ENCODE results near the gene IGDCC3. TPM values are rescaled to one million over a fixed set of nuclear protein-coding genes. Genes with fewer than 3 reads are reported as not detected.

The IGDCC3 gene
- polyA plus RNA-seq, 1 donor = 3.7 TPM

DNA sequence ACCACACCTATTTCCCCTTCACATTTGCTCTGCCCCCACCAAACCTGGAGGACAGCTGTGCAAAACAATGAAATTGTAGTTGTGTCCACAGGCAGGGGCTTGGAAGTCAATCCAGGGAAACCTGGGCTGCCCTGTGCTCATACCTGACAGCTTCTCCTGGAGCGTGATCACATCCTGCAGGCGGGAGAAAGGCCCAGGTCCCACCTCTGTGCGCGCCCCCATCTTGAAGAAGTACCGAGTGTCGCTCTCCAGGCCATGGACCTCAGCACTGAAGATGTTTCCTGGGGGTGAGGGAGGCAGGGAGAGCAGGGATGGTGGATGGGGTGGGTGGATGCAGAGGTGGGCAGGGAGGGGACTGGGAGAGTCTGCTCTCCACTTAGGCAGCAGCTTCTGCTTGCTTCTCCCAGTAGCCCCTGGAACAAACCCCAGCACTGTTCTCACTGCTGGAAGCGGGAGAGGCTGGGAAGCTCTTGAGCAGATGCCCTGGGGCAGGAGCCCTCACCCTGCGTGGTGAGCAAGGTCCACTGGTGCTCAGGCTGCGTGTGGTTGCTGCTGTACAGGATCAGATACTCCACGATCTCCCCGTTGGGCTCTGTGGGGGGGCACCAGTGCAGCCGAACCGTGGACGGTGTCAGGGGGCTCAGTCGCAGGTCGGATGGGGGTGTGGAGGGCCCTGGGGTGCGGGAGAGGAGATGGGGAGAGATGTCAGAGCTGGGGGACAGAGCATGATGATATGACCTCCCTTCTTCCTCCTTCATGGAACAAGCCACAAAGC, 10.7 kb upstream of the IGDCC3 start:
- no peak for DNase-seq (ENCODE audit: low read depth)

DNA sequence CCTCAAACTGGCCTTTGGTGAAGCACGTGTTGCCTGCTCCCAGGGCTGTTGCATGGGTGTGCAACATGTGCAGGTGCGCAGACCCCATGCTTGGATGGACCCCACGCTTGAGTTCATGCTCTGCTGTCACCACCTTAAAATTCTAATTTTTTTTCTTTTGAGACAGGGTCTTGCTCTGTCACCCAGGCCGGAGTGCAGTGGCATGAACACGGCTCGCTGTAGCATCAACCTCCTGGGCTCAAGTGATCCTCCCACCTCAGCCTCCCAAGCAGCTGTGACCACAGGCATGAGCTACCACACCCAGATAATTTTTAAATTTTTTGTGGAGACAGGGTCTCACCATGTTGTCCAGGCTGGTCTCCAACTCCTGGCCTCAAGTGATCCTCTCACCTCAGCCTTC, 9.1 kb upstream of the IGDCC3 start:
- no peak for DNase-seq (ENCODE audit: low read depth)

DNA sequence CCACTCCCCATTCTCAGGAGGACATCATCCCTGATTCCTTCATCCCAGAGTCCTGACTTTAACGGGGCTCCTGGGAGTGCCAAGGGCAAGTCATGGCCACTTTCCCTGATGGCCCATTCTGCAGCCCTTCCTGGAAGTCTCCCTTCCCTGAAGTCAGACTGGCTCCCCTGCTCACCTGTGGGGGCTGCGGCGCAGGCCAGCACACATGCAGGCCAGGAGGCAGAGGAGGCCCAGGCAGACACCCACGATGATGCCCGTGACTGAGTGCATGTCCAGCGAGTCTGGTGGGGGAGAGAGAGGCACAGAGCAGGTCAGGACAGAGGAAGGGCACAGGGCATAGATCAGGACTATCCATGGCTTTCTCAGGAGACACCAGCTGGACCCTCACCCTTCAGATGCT, 8.6 kb upstream of the IGDCC3 start:
- DNase-seq (ENCODE audit: low read depth) = no peak

DNA sequence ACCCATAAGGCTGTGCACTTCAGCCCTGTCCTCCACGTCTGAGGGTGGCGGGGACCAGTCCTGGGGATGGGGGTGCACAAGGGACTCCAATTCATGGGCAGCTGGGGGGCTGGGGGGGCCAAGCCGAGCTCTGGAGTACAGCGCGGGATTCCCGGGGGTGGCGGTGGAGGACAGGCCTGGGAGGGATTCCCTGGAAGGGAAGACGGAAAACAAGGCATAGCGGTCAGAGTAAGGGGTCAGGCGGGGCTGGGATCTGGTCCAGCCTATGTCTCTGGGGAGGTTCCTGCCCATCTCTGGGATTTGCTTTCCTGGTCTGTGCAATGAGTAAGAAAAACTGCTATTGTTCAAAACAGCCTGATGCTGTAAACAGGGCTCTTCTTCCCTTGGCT, 8.1 kb upstream of the IGDCC3 start:
- DNase-seq (ENCODE audit: low read depth) = no peak

DNA sequence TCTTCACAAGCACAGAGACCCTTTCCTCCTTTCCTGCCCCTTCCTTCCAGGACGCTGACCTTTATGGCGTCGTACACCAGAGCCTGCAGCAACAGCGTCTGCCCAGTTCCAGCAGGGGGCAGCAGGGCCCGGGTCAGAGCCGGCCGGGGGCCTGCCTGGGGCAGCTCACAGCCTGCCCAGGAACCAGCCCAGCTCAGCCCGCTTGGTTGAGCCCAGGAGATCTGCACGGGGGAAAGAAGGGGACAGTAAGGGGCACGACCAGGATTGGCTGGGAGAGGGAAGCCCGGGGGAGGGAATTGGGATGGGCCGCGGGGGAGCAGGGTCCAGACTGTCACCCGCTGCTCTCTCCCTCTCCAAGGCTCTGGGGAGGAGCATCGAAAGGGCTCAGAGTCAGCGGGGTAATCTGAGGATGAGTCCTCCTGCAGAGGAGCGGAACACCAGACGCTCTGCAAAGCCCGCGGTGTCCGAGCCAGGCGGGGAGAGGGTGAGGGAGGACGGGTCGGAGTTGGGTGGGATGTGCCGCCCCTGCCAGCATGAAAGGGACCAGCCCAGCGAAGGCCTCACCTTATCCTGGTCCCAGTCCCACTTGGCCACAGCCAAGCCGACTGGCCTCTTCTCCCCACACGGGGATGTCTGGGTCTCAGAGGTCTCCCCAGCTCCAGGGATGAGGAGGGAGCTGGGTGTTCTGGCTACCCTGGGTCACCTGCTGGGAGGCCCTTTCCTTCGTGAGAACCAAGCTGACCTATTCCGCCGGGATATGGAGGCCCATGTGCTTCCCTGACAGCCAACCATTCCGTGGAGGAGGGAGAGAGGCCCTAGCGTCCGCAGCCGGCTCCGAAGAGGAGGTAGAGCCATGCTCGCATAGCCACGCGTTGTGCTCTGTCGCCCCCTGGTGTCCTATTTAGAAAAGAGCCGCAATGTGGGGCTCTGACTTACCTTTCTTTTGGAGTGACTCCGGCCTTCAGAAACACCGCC, 7.4 kb upstream of the IGDCC3 start:
- DNase-seq (ENCODE audit: low read depth) = peak; percentile 54

DNA sequence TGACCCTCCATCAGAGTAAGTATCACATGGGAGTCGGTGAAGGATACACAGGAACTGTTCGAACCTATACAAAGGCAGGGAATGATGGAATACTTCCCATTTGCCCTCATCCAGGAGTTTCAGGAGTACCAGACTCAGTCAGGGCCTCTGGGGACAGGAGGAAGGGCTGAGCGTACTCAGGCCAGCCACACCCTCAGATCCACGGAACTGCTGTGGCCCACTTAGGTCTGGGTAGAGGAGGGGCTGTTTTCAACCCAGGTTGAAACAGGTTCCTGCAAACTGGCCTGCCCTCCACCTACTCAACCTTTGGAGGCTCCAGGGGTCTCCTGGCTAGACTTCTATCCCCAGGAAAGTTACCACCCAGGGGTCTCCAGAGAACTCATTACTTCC, 6.7 kb upstream of the IGDCC3 start:
- DNase-seq (ENCODE audit: low read depth) = no peak

DNA sequence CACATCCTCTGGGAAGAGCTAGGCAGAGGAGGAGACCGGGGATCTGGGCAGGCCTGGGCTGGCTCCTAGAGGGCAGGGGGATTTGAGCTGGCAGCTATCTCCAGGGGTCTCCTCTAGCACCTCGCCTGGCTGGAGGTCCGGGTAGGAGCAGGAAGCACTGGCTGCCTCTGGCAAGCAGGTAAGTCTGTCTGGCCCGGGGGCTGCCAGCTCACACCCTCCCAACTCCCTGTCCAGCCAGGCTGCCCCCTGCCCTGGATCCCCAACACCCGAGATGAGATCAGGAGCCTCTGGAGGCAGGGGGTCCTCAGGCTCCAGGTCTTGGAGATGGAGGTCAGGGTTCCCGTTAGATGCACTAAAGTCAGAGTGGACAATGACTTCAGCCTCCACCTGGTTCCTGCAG, 6.2 kb upstream of the IGDCC3 start:
- no peak for DNase-seq (ENCODE audit: low read depth)

DNA sequence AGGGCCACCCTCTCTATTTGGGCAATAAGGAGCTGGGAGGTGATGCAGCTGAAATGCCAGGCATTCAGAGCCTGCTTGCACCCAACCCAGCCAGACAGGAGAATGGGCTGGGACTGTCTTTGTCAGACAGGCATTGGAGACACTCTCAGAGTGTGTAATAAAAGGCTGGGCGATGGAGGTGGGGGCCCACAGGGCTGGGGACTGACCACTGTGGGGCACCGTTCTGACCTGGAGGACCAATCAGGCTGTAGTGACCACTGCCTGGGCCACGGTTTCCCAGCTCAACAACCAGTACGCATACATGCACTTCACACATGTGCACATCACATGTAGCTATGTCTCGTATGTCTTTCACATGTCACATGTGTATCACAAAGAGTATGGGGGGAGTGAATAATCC, 5.7 kb upstream of the IGDCC3 start:
- DNase-seq (ENCODE audit: low read depth) = no peak

DNA sequence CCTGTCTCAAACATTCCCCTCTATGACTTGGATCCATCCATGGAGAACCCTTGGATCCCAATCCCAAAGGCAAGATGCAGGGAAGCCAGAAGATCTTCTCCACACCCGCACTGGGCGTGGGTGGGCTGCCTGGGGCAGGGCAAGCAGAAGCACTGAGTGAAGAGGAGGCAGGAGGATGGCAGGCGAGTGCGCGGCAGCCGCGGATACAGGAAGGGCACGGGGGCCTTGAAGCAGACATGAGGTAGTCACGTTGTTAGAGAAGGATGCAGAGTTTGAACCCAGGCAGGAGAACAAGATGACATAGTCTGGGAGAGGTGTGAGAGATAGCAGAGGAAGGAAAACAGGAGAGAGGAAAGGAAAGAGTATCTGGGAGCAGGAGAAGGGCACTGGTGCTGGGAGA, 5.1 kb upstream of the IGDCC3 start:
- no peak for DNase-seq (ENCODE audit: low read depth)

DNA sequence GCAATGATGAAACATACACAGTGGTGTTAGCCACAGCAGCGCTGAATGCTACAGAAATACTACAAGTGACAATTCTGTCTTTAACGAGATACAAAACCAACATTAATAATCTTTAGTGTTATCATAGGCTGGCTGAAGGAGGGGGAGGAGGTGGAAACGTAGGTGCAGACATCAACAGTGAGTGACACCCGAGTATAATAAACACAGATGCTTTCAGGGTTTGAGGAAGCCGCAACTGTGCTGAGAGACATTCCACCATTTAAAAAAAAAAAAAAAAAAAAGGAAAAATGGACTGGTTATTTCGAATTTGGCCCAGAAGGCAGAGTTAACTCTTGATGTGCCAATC, 4.3 kb upstream of the IGDCC3 start:
- no peak for DNase-seq (ENCODE audit: low read depth)

DNA sequence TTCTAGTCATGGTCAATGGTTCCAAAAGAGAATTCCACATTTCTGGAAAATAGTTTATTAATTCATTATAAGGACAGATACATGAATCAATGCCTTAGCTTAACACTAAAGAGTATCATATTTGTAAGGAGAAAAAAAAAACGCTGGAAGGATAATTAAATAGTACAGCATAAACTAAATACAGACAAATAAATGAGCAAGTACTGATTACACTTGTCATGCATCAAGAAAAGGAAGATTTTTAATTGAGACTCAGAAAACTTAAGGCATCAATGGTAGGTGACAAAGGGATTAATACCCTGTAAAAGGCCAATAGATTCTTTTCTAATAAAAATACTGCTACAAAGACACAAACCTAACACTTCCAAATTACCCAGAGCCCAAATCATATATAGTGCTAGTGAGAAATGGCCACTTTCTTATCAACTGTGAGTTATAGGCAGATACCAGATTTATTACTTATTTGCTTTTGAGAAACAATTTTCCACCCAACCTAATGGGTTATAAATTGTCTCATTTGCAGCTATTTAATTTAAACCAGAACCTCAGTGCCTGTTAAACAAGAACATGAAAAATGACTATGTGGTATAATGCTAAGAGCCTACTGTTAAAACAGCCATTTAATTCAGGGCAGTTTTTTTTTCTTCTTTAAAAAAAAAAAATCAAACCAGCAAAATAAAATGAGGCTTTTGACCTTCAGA, 3.8 kb upstream of the IGDCC3 start:
- DNase-seq (ENCODE audit: low read depth) = no peak

DNA sequence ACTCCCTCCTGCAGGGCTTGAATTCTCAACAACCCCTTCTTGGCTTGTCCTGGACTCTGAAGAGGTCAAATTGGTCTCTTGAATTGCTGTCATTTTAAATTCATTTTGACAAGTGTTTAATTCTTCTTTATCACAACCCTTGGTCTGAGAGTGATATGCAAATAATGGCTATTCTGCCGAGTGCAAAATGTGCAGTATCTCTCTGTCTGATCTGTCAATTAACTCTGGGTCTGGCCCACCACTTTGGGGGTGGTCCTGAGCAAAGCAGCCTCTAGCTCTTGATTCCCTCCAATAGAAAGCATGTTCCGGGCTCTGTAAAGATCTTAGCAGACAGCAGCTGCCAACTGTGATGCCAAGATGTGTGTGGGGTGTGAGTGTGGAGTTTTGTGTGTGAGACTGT, 2.2 kb upstream of the IGDCC3 start:
- DNase-seq (ENCODE audit: low read depth) = no peak

DNA sequence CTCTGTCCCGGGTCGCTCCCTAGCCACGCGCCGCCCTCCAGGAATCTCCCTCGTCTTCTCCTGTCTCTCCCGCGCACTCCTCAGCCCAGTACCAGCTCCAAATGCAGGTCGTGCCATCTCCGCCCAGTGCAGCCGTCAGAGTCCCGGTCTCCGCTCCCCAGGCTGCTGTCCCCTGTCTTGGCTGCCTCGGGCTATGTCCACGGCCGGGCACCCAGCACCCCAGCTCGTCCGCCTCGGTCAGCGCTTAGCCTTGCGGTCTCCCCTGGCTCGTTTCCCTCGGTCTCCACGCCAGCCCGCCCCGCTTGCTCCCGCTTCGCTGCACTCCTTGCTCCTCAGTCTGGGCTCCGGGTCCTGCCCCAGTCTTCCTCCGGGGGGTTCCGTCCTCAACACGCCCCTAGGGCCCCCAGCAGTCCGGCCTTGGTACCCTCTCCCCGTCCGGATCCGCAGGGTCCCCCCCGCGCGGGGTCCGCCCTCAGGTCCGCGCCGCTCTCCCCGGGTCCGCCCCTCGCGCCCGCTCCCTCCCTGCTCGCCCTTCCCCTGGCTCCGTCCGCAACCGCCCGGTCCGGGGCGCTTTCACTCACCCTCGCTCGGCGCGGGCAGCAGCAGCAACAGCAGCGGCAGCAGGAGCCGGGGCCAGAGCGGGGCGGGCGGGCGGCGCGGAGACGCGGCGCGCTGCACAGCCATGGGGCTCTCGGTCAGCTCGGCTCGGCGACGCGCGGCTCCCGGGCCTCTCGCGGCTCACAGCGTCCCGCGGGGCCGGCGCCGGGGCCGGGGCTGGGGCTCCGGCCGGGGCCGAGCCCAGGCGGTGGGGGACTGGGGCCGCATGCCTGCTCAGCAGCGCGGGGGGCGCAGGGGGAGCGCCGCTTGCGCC, 462 bp downstream of the IGDCC3 start:
- no peak for DNase-seq (ENCODE audit: low read depth)

DNA sequence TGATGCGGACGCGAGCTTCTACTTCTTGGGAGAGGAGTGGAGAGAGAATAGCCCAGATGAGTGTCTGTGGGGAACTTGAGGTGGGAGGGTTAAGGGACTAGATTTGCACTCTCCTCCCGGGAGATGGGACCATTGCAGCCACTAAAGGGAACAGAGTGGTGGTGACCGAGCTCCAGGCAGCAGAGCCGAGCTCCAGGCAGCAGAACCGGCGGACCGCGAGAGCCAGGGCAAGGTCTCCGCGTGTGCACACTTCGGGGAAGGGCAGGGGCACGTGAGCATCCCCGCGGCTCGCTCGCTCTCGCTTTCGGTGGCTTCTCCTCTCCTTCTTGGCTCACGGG, 1.1 kb downstream of the IGDCC3 start:
- DNase-seq (ENCODE audit: low read depth) = no peak

DNA sequence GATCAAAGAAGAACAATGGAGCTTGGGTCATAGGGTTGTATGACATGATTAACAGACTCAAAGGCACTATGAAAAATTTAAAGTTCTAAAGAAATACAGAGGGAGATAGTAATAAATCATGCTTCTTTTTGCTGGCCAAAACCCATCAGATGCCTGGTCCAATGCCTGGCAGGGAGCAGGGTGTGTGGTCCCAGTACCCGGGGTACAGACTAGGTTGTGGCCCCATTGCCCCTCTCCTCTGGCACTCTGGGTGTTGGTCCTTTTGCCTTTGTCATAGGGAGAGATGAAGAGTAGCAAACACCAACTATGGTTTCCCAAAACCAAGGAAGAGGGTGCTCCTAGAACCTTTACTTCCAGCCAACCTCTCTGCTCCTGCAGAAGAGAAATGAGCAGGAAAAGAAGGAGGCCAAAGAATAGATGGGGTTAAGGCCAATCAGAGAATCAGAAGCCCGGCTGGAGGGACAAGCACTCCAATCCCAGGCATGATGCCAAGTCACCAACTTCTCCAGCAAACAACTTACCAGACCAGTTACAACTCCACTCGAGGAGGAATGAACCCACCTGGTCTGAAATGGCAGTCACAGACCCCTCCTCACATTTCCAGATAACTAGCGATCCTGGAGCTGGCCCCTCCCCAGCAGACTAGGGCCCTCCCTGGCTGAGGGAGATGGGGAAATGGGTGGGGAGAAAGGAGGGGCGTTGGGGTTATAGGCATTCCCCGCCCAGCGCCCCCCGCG, 1.8 kb downstream of the IGDCC3 start:
- DNase-seq (ENCODE audit: low read depth) = no peak

DNA sequence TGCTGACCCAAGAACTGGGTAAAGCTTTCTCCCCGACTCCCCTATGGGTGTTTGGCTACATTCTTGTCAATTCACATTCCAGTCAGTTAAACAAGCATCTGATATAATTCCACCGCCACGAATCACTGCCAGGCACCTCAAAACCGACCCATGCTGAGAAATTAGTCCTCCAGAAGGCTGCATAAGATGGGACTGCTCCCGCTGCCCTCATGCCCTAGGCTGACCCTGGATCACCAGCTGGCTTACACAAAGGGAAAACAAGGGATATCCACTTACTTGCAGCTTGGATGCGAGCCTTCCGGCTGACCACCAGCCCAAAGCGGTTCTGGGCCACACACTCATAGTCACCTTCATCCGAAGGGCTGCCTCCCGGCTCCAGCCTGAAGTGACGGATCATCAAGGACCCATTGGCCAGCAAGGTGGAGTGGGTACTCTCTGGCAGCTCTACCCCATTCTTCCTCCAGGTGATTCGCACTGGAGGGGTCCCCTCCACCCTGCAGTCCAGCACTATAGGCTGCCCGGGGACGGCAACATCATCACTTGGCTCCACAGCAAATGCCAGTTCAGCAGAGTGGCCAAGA, 2.9 kb downstream of the IGDCC3 start:
- no peak for DNase-seq (ENCODE audit: low read depth)

DNA sequence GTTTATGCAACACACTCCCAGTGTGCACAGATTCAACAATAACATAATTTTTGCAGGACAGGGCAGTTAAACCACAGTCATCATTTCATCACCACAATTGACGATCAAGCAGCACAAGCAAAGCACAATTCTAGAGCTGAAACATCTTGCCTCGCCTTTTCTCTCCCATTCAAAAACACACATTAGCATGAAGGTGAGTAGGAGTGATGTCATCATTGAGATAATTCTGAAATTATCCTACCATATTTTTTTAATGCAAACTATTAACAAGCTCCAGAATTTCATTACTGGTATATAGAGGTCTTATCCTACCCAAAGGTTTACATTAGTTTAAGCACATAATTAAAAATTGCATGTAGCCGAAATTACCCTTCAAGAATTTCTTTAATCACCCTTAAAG, 3.5 kb downstream of the IGDCC3 start:
- DNase-seq (ENCODE audit: low read depth) = no peak

DNA sequence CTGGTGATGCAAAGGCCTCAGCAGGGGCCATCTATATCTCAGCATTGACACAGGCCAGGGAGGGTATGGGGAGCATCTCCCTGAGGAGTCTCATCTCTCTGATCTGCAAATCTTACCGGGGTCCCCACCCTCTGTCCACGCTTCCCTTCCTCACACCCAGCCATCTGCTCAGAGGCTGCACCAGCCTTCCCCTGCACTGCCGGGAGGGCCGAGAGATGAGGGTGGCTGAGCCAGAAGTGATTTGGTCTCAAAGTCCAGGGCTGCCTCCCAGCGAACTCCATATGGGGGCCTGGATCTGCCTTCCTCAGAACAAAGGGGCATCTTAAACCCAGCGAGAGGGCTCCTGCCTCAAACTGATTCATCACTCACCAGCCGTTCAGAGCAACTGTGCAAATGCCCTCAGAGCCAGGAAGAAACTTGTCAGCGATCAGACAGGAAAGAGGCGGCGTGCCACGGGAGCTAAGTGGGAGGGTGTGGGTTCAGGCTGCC, 4.6 kb downstream of the IGDCC3 start:
- DNase-seq (ENCODE audit: low read depth) = no peak

DNA sequence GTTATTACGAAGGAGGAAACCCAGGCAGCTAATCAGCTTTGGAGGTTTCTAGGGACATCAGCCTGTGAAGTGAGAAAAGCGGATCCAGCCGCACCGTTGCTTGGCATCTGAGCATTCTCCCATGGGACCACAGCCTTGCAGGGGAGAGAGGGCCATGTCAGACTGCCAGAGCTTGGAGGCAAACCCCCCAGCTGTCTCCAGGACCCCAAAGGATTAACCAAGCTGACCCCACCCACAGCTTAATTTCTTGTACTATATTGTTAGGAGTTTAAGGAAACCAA, 5.1 kb downstream of the IGDCC3 start:
- no peak for DNase-seq (ENCODE audit: low read depth)

DNA sequence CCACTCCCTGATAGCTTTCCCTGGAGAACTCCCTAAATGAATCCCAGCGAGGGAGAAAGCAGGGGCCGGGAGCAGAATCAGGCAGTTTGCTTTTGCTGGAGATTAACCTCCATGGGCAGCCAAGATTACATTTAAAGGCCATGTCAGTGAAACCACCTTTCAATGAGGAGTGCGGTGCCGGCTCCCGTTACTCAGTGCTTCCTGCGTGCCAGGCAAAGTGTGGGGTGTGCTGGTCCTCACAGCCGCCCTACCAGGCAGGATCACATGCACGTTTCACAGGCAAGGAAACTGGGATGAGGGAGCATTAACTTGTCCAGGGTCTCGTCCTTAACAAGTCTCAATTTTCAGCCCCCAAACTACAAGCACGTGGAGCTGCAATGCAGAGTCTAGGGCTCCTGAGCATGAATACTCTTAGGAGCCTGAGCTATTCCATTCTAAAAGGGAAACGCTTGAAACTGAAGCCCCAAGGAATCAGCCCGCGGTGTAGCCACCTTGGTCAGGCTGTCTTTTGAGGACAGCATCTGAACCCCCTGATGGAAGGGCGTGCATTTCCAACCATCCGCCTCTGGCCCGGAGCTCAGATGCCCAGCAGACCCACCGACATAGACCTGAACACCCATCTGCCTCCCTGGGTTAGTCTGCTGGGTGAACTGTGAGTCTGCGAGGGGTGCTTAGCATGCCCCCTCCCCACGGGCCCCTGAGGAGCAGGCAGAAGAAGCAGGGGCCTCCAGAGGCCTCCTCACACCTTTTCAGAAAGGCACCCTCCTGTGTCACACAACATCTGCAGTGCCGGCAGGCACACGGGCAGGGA, 5.6 kb downstream of the IGDCC3 start:
- DNase-seq (ENCODE audit: low read depth) = no peak

All from forelimb muscle (tissue), 1 donor.